ENCODE results near the gene ISLR.
A peak's percentile ranks its signal among the peaks of the same experiment; 100 is the strongest.

ISLR gene

DNA sequence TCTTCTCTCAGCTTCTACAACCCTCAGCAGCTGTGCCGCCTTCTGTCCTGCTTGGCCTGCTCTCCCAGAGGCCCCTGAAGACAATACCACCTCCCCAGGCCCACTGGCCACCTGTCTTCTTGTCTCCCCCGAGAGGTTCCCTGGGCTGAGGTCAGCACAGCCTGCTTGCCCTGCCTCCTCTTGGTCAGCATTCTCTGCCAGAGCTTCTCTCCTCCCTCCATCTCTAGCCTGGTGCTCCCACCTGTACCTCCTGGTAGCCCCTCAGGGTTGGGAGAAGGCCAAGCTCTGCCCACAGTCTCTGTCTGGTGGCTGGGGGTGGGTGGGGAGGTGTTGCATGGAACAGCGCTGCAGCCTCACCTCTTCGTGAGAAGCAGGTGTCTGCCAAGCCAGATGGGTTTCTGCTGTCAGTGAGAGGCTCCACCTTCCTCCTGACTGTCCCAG lies 5.6 kb upstream of the ISLR start:
- TF ChIP-seq, protein P1, sequence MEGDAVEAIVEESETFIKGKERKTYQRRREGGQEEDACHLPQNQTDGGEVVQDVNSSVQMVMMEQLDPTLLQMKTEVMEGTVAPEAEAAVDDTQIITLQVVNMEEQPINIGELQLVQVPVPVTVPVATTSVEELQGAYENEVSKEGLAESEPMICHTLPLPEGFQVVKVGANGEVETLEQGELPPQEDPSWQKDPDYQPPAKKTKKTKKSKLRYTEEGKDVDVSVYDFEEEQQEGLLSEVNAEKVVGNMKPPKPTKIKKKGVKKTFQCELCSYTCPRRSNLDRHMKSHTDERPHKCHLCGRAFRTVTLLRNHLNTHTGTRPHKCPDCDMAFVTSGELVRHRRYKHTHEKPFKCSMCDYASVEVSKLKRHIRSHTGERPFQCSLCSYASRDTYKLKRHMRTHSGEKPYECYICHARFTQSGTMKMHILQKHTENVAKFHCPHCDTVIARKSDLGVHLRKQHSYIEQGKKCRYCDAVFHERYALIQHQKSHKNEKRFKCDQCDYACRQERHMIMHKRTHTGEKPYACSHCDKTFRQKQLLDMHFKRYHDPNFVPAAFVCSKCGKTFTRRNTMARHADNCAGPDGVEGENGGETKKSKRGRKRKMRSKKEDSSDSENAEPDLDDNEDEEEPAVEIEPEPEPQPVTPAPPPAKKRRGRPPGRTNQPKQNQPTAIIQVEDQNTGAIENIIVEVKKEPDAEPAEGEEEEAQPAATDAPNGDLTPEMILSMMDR (IDR thresholded peaks at IDR 0.05; ENCODE audit: low read depth, low read length), result no peak
- no peak overlapping the region for H3K4me3 ChIP-seq (replicated peaks in 1 of 2; ENCODE audit: low read depth in 2 of 2, low read length in 2 of 2)
- DNase-seq (ENCODE audit: low read depth in 2 of 2), result no peak

DNA sequence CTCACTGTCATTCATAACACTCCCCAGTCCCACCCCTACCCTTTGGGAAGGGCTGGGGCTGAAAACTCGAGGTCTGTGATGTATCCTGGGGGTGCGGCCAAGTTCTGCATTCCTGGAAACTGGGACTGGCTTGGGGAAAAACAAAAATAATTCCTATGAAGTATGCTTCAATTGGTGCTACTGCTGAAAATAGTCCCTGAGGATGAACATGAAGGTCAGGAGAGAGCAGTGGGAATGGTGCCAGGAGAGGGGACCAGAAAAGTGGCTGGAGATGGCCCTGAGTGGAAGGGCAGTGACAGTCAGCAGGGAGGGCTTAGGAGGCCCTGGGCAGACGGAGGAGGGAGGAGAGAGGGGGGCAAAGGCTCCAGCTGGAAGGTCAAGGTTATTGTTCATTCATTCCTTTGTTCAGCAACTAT lies 4.8 kb upstream of the ISLR start:
- no peak for DNase-seq (ENCODE audit: low read depth in 2 of 2)
- no peak overlapping the region for H3K4me3 ChIP-seq (replicated peaks in 1 of 2; ENCODE audit: low read depth in 2 of 2, low read length in 2 of 2)
- TF ChIP-seq, protein P1 (IDR thresholded peaks at IDR 0.05; ENCODE audit: low read depth, low read length), result no peak

DNA sequence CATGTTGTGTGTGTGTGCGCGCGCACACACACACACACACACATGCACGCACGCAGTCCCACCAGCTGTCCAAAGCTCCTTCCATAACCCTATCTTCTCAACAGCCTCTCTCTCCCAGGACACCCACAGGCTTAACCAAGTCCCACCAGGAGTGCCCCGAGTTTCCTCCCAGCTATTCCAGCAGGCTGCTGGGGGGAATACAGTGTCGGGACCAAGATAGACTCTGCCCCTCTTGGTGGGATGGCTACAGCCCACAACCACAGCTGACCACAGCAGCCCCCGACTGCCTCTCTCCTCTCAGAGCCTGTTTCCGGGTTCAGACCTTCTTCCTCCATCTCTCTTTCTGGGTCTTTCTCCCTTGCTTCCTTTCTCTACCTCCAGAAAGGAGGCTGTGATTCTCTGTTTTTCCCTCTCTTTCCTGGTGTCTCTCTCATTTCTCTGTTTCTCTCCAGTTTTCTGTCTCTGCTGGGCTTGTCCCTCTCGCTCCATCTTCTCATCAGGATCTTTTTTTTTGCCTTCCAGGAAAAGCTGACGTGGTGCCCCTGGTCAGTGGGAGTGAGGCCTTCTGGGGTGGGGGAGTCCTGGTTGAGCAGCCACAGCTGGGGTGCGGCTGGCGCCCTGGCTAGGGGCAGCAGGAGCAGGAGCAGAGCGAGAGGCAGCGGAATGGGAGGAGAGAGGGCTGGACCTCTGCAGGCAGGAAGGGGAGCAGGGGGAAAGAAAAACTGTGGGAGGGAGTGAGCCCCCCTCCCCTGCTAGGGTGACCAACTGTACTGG lies 3.3 kb upstream of the ISLR start:
- TF ChIP-seq, protein P1 (IDR thresholded peaks at IDR 0.05; ENCODE audit: low read depth, low read length), result no peak
- no peak overlapping the region for H3K4me3 ChIP-seq (replicated peaks in 1 of 2; ENCODE audit: low read depth in 2 of 2, low read length in 2 of 2)
- no peak for DNase-seq (ENCODE audit: low read depth in 2 of 2)

DNA sequence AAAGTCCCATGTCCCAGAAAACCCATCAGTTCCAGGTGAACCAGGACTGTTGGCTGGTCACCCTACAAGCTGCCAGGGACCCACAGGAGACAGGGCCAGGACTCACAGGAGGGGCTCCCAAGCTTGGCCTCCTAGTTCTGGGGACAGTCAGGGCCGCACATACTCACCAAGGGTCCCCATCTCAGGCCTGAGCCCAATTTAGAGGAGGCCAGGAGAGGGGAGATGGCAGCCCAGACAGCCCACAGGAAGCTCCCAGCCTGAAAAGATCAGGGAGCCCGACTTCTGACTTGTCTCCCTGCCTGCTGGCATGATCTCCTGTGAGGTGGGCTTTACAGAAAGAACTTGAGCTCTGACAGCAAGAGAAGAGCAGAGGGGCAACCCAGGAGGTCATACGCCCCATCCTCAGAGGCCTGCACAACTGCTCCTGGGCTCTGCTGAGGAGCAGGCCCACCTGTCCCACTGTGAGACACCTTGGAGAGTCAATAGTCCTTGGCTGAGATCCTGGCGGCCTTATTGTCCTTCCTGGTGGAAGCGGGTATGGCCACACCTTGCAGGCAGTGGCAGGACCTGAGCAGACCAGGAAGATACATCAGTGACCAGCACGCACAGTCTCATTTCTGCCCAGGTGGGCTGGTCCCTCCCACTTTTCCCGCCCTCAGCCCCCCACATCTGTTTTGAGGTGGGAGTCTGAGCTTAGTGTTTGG lies 2.5 kb upstream of the ISLR start:
- TF ChIP-seq, protein P1 (IDR thresholded peaks at IDR 0.05; ENCODE audit: low read depth, low read length), result no peak
- no peak for DNase-seq (ENCODE audit: low read depth in 2 of 2)
- no peak overlapping the region for H3K4me3 ChIP-seq (replicated peaks in 1 of 2; ENCODE audit: low read depth in 2 of 2, low read length in 2 of 2)

DNA sequence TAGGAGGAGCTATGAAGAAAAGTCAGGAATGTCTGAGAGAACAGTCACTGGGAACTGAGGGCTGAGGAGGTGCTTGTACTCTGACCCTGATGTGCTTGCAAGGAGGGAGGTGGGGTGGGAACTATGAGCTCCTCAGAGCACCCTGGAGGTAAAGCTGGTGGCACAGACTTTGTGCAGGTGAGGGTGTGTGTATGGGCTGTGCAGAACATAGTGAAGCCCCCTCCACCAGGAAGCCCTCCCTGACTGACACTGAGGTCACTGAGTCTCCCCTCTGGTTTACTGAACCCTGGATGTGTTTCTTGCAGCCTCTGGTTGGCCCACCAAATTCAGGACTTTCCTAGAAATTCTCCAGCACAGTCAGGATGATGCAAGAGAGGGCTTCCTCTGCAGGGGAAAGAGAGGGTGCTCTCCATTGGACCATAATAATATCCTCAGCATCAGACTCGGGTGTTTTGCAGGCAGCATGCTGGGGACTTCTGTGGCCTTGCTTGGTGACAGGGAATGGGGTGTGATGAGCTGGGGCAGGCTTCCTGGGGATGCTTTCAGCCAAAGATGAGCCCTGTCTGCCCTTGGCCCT lies 1.5 kb upstream of the ISLR start:
- DNase-seq (ENCODE audit: low read depth in 2 of 2), result peak in 1 of 2 donors; percentile 20
- no peak overlapping the region for H3K4me3 ChIP-seq (replicated peaks in 1 of 2; ENCODE audit: low read depth in 2 of 2, low read length in 2 of 2)
- TF ChIP-seq, protein P1 (IDR thresholded peaks at IDR 0.05; ENCODE audit: low read depth, low read length), result no peak

DNA sequence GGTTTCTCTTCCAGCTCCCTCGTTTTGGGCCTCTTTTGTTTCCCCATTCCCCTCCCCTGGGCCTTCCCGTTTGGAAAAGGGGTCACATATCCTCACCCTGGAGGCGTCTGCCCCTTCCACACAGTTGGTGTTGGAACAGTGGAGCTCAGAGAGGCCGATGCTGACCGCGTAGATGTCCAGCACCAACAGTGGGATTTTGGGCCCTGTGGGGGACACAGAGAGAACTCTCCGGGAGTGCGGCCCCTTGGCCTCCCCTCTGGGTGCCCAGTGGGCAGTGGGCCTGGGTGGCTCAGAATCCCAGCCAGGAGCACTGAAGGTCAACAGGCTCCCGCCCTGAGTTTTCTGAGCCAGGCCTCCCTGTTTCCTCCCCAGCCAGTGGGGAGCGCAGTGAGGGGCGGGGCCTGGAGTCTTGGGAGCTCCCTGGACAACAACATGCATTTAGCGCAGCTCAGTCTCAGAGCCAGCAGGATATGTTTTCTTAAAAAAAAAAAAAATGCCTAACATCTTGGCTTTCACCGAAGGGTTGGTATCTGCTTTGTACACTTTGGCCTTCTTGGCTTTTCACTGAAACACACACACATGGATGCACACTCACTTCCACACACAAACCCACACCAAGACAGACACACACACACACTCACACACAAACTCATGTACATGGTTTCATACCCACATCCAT lies 670 bp upstream of the ISLR start:
- DNase-seq (ENCODE audit: low read depth in 2 of 2), result peak; percentile 72 to 91
- TF ChIP-seq, protein P1 (IDR thresholded peaks at IDR 0.05; ENCODE audit: low read depth, low read length), result no peak
- H3K4me3 ChIP-seq (replicated peaks in 1 of 2; ENCODE audit: low read depth in 2 of 2, low read length in 2 of 2), result no peak overlapping the region

Measured in cardiac fibroblast (primary cell).